ENCODE data around the gene GEMIN4.
A peak's percentile ranks its signal among the peaks of the same experiment; 100 is the strongest.
"Not testable (repeated sequence)": the region's sequence is repeated elsewhere in the genome, so short reads cannot be mapped to it uniquely, and the experiment has no call there.

The GEMIN4 gene

DNA sequence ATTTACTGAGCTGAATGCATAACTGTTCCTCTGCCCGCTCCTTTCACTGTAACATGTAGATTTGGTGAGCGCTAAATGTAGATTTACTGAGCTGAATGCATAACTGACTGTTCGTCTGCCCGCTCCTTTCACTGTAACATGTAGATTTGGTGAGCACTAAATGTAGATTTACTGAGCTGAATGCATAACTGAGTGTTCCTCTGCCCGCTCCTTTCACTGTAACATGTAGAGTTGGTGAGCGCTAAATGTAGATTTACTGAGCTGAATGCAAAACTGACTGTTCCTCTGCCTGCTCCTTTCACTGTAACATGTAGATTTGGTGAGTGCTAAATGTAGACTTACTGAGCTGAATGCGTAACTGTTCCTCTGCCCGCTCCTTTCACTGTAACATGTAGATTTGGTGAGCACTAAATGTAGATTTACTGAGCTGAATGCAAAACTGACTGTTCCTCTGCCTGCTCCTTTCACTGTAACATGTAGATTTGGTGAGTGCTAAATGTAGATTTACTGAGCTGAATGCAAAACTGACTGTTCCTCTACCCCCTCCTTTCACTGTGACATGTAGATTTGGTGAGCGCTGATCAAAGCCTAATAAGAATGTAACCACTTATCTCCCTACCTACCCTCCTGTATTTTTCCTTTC is 3.4 kb upstream of the GEMIN4 start:
- WGBS, 2 donors (ENCODE audit: extremely low coverage in 2 of 2, insufficient read length in 2 of 2, insufficient replicate concordance in 1 of 2): no CpG with 5 or more reads among the region's 9 CpGs
- H4K91ac ChIP-seq (ENCODE audit: low read depth, low read length, poor library complexity); H3K23ac ChIP-seq (ENCODE audit: low read depth, low read length, poor library complexity); H2AK5ac ChIP-seq (ENCODE audit: low read depth, low read length); H3K79me1 ChIP-seq (ENCODE audit: low read depth, low read length); H2AFZ ChIP-seq (ENCODE audit: low read length); H3K14ac ChIP-seq (ENCODE audit: low read length); H3K9ac ChIP-seq (ENCODE audit: low read depth, low read length, poor library complexity); H3K9me3 ChIP-seq (replicated peaks in 1 of 2; ENCODE audit: control insufficient read depth in 2 of 2, insufficient read depth in 1 of 2, low read depth in 1 of 2, low read length in 2 of 2); DNase-seq (ENCODE audit: low spot score); H4K8ac ChIP-seq (ENCODE audit: low read depth, low read length); H3K27me3 ChIP-seq (ENCODE audit: control insufficient read depth in 3 of 3, insufficient read depth in 3 of 3, low read depth in 1 of 3, low read length in 3 of 3); H2BK15ac ChIP-seq (ENCODE audit: low read length); H2BK12ac ChIP-seq (ENCODE audit: low read length); H3K4me3 ChIP-seq (ENCODE audit: low read length in 2 of 2); H3K4me2 ChIP-seq (ENCODE audit: insufficient read depth, low read length, poor library complexity, severe bottlenecking); H3K4ac ChIP-seq (ENCODE audit: low read length); H2BK120ac ChIP-seq (ENCODE audit: low read depth, low read length); H3K4me1 ChIP-seq (ENCODE audit: control insufficient read depth in 2 of 2, insufficient read depth in 1 of 2, low read depth in 1 of 2, low read length in 2 of 2); H2BK5ac ChIP-seq (ENCODE audit: low read length); H3K18ac ChIP-seq (ENCODE audit: low read length): not testable (repeated sequence)
- Histone ChIP-seq H3K27ac (replicated peaks; ENCODE audit: low read length) (peak overlapping the region; percentile 64), H3K36me3 (replicated peaks in 1 of 2; ENCODE audit: control insufficient read depth in 2 of 2, insufficient read depth in 2 of 2, low read length in 2 of 2) (peaks cover 14 to 50% of the 10 kb centered on the region in 2 donors)

DNA sequence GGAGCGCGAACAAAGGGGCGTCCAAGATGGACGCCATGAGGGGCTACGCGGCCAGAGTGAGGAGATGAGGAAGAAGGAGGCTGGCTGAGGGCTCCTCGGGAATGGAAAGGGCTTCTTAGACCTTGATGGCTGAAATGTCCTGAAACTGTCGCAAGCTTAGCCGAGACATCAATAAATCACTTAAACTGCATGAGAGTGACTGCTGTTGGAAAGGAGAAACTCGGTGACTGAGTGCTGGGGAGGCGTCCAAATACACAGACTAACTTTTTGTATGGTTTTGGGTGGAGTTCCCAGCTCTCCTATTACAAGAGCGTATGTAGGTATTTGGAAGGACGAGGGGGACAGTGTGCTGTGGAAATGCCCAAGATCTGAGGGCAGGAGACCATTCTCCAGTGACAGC is 1.4 kb upstream of the GEMIN4 start:
- no peak overlapping the region for H3K14ac ChIP-seq (ENCODE audit: low read length)
- no peak overlapping the region for H2BK120ac ChIP-seq (ENCODE audit: low read depth, low read length)
- H3K9me3 ChIP-seq (replicated peaks in 1 of 2; ENCODE audit: control insufficient read depth in 2 of 2, insufficient read depth in 1 of 2, low read depth in 1 of 2, low read length in 2 of 2): peaks cover 6 to 12% of the 10 kb centered on the region in 2 donors
- no peak overlapping the region for H3K27ac ChIP-seq (replicated peaks; ENCODE audit: low read length)
- H3K9ac ChIP-seq (ENCODE audit: low read depth, low read length, poor library complexity): no peak overlapping the region
- H3K18ac ChIP-seq (ENCODE audit: low read length): no peak overlapping the region
- H3K4ac ChIP-seq (ENCODE audit: low read length): no peak overlapping the region
- no peak overlapping the region for H2BK12ac ChIP-seq (ENCODE audit: low read length)
- H4K91ac ChIP-seq (ENCODE audit: low read depth, low read length, poor library complexity): no peak overlapping the region
- peaks cover 12 to 42% of the 10 kb centered on the region in 2 donors for H3K36me3 ChIP-seq (replicated peaks in 1 of 2; ENCODE audit: control insufficient read depth in 2 of 2, insufficient read depth in 2 of 2, low read length in 2 of 2)
- no peak overlapping the region for H4K8ac ChIP-seq (ENCODE audit: low read depth, low read length)
- no CpG with 5 or more reads among the region's 13 CpGs for WGBS, 2 donors (ENCODE audit: extremely low coverage in 2 of 2, insufficient read length in 2 of 2, insufficient replicate concordance in 1 of 2)
- H3K27me3 ChIP-seq (ENCODE audit: control insufficient read depth in 3 of 3, insufficient read depth in 3 of 3, low read depth in 1 of 3, low read length in 3 of 3): no peaks in the 10 kb centered on the region
- peaks cover 5 to 6% of the 10 kb centered on the region in 2 donors for H3K4me1 ChIP-seq (ENCODE audit: control insufficient read depth in 2 of 2, insufficient read depth in 1 of 2, low read depth in 1 of 2, low read length in 2 of 2)
- H3K4me2 ChIP-seq (ENCODE audit: insufficient read depth, low read length, poor library complexity, severe bottlenecking): no peak overlapping the region
- H2AK5ac ChIP-seq (ENCODE audit: low read depth, low read length): peak overlapping the region; percentile 20
- no peak overlapping the region for H3K4me3 ChIP-seq (ENCODE audit: low read length in 2 of 2)
- no peak overlapping the region for H3K23ac ChIP-seq (ENCODE audit: low read depth, low read length, poor library complexity)
- no peak overlapping the region for H2BK5ac ChIP-seq (ENCODE audit: low read length)
- no peak overlapping the region for H2BK15ac ChIP-seq (ENCODE audit: low read length)
- H2AFZ ChIP-seq (ENCODE audit: low read length): no peak overlapping the region
- no peak for DNase-seq (ENCODE audit: low spot score)
- H3K79me1 ChIP-seq (ENCODE audit: low read depth, low read length): peaks cover 12% of the 10 kb centered on the region

DNA sequence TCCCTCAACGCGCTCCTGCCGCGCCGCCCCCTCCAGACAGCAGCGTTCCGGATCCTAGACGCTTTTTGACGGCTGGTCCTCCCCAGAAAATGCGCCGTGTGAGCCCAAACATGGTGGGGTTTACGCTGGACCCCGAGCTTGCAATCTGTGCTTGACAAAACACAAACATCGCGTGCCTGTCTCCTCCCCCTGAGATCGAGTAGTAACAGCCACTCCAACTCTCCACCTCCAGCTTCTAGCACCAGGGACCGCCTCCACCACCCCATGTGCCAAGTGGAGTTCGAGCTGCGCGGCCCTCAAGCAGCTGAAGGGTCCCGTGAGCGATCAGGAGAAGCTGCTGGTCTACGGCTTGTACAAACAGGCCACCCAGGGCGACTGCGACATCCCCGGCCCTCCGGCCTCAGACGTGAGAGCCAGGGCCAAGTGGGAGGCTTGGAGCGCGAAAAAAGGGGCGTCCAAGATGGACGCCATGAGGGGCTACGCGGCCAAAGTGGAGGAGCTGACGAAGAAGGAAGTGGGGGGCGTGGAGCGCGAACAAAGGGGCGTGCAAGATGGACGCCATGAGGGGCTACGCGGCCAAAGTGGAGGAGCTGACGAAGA is 656 bp upstream of the GEMIN4 start:
- H3K79me1 ChIP-seq (ENCODE audit: low read depth, low read length): peaks cover 12% of the 10 kb centered on the region
- H3K18ac ChIP-seq (ENCODE audit: low read length): peak overlapping the region; percentile 99
- peak overlapping the region; percentile 72 for H3K14ac ChIP-seq (ENCODE audit: low read length)
- no peak overlapping the region for H4K8ac ChIP-seq (ENCODE audit: low read depth, low read length)
- WGBS, 2 donors (ENCODE audit: extremely low coverage in 2 of 2, insufficient read length in 2 of 2, insufficient replicate concordance in 1 of 2): no CpG with 5 or more reads among the region's 43 CpGs
- DNase-seq (ENCODE audit: low spot score): no peak
- H3K4me1 ChIP-seq (ENCODE audit: control insufficient read depth in 2 of 2, insufficient read depth in 1 of 2, low read depth in 1 of 2, low read length in 2 of 2): peaks cover 5 to 6% of the 10 kb centered on the region in 2 donors
- H3K9me3 ChIP-seq (replicated peaks in 1 of 2; ENCODE audit: control insufficient read depth in 2 of 2, insufficient read depth in 1 of 2, low read depth in 1 of 2, low read length in 2 of 2): peaks cover 10 to 18% of the 10 kb centered on the region in 2 donors
- H3K27me3 ChIP-seq (ENCODE audit: control insufficient read depth in 3 of 3, insufficient read depth in 3 of 3, low read depth in 1 of 3, low read length in 3 of 3): no peaks in the 10 kb centered on the region
- H3K36me3 ChIP-seq (replicated peaks in 1 of 2; ENCODE audit: control insufficient read depth in 2 of 2, insufficient read depth in 2 of 2, low read length in 2 of 2): peaks cover 16 to 42% of the 10 kb centered on the region in 2 donors
- peak overlapping the region; percentile 69 to 72 for H3K4me3 ChIP-seq (ENCODE audit: low read length in 2 of 2)
- peak overlapping the region; percentile 37 for H3K9ac ChIP-seq (ENCODE audit: low read depth, low read length, poor library complexity)
- H3K23ac ChIP-seq (ENCODE audit: low read depth, low read length, poor library complexity): peak overlapping the region; percentile 74
- H3K27ac ChIP-seq (replicated peaks; ENCODE audit: low read length): no peak overlapping the region
- H2BK15ac ChIP-seq (ENCODE audit: low read length): peak overlapping the region; percentile 65
- no peak overlapping the region for H2BK12ac ChIP-seq (ENCODE audit: low read length)
- H2BK120ac ChIP-seq (ENCODE audit: low read depth, low read length): peak overlapping the region; percentile 13
- H2BK5ac ChIP-seq (ENCODE audit: low read length): peak overlapping the region; percentile 83
- peak overlapping the region; percentile 47 for H4K91ac ChIP-seq (ENCODE audit: low read depth, low read length, poor library complexity)
- peak overlapping the region; percentile 29 for H3K4ac ChIP-seq (ENCODE audit: low read length)
- peak overlapping the region; percentile 95 for H2AFZ ChIP-seq (ENCODE audit: low read length)
- H2AK5ac ChIP-seq (ENCODE audit: low read depth, low read length): peak overlapping the region; percentile 65
- H3K4me2 ChIP-seq (ENCODE audit: insufficient read depth, low read length, poor library complexity, severe bottlenecking): peak overlapping the region; percentile 63

DNA sequence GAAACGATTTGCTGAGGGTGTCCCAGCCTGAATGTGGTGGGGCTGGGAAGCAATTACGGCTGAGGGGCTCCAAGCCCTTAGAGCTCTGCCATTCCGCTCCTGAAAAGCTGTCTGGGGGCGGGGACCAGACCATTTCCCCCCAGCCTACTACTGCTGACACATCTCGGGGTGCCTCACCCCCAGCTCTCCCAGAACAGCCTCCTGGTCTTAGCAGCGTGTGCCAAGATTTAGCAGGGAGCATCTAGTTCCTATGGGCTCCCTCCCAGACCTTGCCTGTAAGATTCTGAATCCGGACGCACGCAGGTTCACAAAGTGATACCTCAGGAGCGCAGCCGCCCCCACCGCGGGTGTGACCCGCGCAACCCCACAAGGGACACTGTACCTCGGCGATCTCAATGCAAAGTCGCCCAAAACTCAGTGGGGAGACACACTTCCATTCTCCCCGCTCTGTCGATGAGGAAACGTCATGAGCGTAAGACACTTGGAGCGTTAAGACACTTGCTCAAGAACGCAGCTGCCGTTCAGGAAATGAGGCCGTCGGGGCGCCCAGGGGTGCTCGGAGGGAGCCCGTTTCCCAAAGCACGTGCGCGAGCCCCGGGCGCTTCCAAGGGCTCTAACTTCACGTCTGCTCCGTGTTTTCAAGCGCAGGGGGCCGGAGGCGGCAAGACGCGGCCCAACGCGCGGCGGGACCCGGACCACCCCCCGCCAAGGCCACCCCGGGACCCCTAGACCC is 629 bp downstream of the GEMIN4 start:
- Histone ChIP-seq H2BK15ac (ENCODE audit: low read length) (no peak overlapping the region), H2AFZ (ENCODE audit: low read length) (peak overlapping the region; percentile 95), H3K36me3 (replicated peaks in 1 of 2; ENCODE audit: control insufficient read depth in 2 of 2, insufficient read depth in 2 of 2, low read length in 2 of 2) (peaks cover 23 to 42% of the 10 kb centered on the region in 2 donors), H4K91ac (ENCODE audit: low read depth, low read length, poor library complexity) (no peak overlapping the region), H3K4me1 (ENCODE audit: control insufficient read depth in 2 of 2, insufficient read depth in 1 of 2, low read depth in 1 of 2, low read length in 2 of 2) (peaks cover 5 to 6% of the 10 kb centered on the region in 2 donors), H3K18ac (ENCODE audit: low read length) (peak overlapping the region; percentile 96), H3K27ac (replicated peaks; ENCODE audit: low read length) (no peak overlapping the region), H2BK12ac (ENCODE audit: low read length) (peak overlapping the region; percentile 7), H3K23ac (ENCODE audit: low read depth, low read length, poor library complexity) (peak overlapping the region; percentile 74), H2BK120ac (ENCODE audit: low read depth, low read length) (peak overlapping the region; percentile 52), H2AK5ac (ENCODE audit: low read depth, low read length) (peak overlapping the region; percentile 88), H3K14ac (ENCODE audit: low read length) (peak overlapping the region; percentile 72), H2BK5ac (ENCODE audit: low read length) (peak overlapping the region; percentile 22), H3K4me2 (ENCODE audit: insufficient read depth, low read length, poor library complexity, severe bottlenecking) (peak overlapping the region; percentile 80), H3K9ac (ENCODE audit: low read depth, low read length, poor library complexity) (peak overlapping the region; percentile 98), H3K4me3 (ENCODE audit: low read length in 2 of 2) (peak overlapping the region; percentile 72 to 94), H4K8ac (ENCODE audit: low read depth, low read length) (peak overlapping the region; percentile 45), H3K9me3 (replicated peaks in 1 of 2; ENCODE audit: control insufficient read depth in 2 of 2, insufficient read depth in 1 of 2, low read depth in 1 of 2, low read length in 2 of 2) (peaks cover 16 to 19% of the 10 kb centered on the region in 2 donors), H3K79me1 (ENCODE audit: low read depth, low read length) (peaks cover 19% of the 10 kb centered on the region), H3K27me3 (ENCODE audit: control insufficient read depth in 3 of 3, insufficient read depth in 3 of 3, low read depth in 1 of 3, low read length in 3 of 3) (no peaks in the 10 kb centered on the region), H3K4ac (ENCODE audit: low read length) (peak overlapping the region; percentile 53)
- DNase-seq (ENCODE audit: low spot score): peak; percentile 29
- no CpG with 5 or more reads among the region's 49 CpGs for whole genome bisulfite sequencing, 2 donors (ENCODE audit: extremely low coverage in 2 of 2, insufficient read length in 2 of 2, insufficient replicate concordance in 1 of 2)

Data from neuronal stem cell (in vitro differentiated cells).